Measurements from ENCODE around the gene MOB3A. TPM values are rescaled to one million over a fixed set of nuclear protein-coding genes. Genes with fewer than 3 reads are reported as not detected.

The MOB3A gene
- total and polyA plus RNA-seq, 9 of the 15 experiments (the other 6 are each of a cell fraction or from before 2014, with no cell fraction given): 1.1 to 24.1 (median 6.0) TPM

DNA sequence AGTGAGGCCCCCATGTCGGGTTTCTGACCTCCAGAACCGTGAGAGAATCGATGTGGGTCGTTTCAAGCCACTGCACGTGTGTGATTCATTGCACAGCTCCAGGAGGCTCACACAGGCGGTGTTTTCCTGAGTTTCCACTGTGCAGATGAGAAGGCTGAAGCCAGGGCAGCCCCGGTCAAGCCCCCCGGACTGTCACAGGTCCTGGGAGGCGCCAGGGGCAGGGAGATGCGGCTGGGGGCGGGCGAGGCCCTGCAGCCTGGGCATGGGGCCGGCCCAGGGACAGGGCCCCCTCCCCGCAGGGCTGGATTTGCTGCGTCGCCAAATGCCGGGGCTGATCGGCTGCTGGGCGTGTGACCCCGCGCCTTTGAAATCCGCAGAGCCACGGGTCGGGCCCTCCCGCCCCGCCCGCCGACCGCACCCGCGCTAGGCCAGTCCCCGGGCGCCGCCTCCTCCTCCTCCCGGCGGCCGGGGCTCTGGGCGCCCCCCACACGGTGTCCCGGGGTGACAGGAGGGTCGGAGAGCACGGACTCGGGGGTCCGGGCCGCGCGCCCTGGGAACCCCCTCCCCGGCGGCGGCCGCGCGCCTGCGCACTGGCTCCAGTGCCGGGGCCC is 35.1 kb downstream of the MOB3A start (continued):
- TF ChIP-seq HNRNPL (IDR thresholded peaks at IDR 0.05; ENCODE audit: low read depth, low read length) (0 out of 2 replicates have a peak, but pooled peaks have one; percentile 56), ZNF778 (CRISPR knock-in tag; IDR thresholded peaks at IDR 0.05) (no peak), RHOXF2B (CRISPR knock-in tag; conservative IDR thresholded peaks at IDR 0.05) (no peak), KDM1A (IDR thresholded peaks at IDR 0.05) (no peak), SNRNP70 (optimal IDR thresholded peaks at IDR 0.05; ENCODE audit: low read depth, low read length) (no peak), PCBP1 (IDR thresholded peaks at IDR 0.05; ENCODE audit: low read depth, low read length, poor library complexity, severe bottlenecking) (peak; percentile 21), RBM14 (IDR thresholded peaks at IDR 0.05; ENCODE audit: borderline replicate concordance, insufficient read depth, low read depth, low read length) (no peak), DMBX1 (CRISPR knock-in tag; IDR thresholded peaks at IDR 0.05; ENCODE audit: borderline replicate concordance) (peak; percentile 78), YY1 (IDR thresholded peaks at IDR 0.05; ENCODE audit: borderline replicate concordance in 1 of 3, control insufficient read depth in 1 of 3, extremely low read depth in 1 of 3, insufficient read depth in 3 of 3, insufficient read length in 1 of 3, insufficient replicate concordance in 2 of 3, low read depth in 1 of 3, low read length in 2 of 3) (peak in 1 of 3 experiments; percentile 60), PHF20 (IDR thresholded peaks at IDR 0.05; ENCODE audit: partially characterized antibody) (no peak), PHF8 (IDR thresholded peaks at IDR 0.05; ENCODE audit: borderline replicate concordance, low read length) (peak; percentile 66; the same call in 1 of the 2 replicates), PRMT5 (CRISPR knock-in tag; IDR thresholded peaks at IDR 0.05) (no peak)
- TF ChIP-seq, protein P1, sequence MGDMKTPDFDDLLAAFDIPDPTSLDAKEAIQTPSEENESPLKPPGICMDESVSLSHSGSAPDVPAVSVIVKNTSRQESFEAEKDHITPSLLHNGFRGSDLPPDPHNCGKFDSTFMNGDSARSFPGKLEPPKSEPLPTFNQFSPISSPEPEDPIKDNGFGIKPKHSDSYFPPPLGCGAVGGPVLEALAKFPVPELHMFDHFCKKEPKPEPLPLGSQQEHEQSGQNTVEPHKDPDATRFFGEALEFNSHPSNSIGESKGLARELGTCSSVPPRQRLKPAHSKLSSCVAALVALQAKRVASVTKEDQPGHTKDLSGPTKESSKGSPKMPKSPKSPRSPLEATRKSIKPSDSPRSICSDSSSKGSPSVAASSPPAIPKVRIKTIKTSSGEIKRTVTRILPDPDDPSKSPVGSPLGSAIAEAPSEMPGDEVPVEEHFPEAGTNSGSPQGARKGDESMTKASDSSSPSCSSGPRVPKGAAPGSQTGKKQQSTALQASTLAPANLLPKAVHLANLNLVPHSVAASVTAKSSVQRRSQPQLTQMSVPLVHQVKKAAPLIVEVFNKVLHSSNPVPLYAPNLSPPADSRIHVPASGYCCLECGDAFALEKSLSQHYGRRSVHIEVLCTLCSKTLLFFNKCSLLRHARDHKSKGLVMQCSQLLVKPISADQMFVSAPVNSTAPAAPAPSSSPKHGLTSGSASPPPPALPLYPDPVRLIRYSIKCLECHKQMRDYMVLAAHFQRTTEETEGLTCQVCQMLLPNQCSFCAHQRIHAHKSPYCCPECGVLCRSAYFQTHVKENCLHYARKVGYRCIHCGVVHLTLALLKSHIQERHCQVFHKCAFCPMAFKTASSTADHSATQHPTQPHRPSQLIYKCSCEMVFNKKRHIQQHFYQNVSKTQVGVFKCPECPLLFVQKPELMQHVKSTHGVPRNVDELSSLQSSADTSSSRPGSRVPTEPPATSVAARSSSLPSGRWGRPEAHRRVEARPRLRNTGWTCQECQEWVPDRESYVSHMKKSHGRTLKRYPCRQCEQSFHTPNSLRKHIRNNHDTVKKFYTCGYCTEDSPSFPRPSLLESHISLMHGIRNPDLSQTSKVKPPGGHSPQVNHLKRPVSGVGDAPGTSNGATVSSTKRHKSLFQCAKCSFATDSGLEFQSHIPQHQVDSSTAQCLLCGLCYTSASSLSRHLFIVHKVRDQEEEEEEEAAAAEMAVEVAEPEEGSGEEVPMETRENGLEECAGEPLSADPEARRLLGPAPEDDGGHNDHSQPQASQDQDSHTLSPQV (IDR thresholded peaks at IDR 0.05): peak; percentile 93; the same call in 1 of the 2 replicates
- TF ChIP-seq, protein P2, sequence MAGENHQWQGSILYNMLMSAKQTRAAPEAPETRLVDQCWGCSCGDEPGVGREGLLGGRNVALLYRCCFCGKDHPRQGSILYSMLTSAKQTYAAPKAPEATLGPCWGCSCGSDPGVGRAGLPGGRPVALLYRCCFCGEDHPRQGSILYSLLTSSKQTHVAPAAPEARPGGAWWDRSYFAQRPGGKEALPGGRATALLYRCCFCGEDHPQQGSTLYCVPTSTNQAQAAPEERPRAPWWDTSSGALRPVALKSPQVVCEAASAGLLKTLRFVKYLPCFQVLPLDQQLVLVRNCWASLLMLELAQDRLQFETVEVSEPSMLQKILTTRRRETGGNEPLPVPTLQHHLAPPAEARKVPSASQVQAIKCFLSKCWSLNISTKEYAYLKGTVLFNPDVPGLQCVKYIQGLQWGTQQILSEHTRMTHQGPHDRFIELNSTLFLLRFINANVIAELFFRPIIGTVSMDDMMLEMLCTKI (IDR thresholded peaks at IDR 0.05; ENCODE audit: partially characterized antibody): no peak
- TF ChIP-seq, protein P3, sequence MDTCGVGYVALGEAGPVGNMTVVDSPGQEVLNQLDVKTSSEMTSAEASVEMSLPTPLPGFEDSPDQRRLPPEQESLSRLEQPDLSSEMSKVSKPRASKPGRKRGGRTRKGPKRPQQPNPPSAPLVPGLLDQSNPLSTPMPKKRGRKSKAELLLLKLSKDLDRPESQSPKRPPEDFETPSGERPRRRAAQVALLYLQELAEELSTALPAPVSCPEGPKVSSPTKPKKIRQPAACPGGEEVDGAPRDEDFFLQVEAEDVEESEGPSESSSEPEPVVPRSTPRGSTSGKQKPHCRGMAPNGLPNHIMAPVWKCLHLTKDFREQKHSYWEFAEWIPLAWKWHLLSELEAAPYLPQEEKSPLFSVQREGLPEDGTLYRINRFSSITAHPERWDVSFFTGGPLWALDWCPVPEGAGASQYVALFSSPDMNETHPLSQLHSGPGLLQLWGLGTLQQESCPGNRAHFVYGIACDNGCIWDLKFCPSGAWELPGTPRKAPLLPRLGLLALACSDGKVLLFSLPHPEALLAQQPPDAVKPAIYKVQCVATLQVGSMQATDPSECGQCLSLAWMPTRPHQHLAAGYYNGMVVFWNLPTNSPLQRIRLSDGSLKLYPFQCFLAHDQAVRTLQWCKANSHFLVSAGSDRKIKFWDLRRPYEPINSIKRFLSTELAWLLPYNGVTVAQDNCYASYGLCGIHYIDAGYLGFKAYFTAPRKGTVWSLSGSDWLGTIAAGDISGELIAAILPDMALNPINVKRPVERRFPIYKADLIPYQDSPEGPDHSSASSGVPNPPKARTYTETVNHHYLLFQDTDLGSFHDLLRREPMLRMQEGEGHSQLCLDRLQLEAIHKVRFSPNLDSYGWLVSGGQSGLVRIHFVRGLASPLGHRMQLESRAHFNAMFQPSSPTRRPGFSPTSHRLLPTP (IDR thresholded peaks at IDR 0.05; ENCODE audit: borderline replicate concordance, extremely low read depth, insufficient read length): no peak
- TF ChIP-seq, protein P4, sequence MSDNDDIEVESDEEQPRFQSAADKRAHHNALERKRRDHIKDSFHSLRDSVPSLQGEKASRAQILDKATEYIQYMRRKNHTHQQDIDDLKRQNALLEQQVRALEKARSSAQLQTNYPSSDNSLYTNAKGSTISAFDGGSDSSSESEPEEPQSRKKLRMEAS (CRISPR knock-in tag; IDR thresholded peaks at IDR 0.05): no peak; the same call in none of the 2 replicates

All from K562 (cell line).